Ramos (cell line): ENCODE data around the gene DENND4C.
"Not testable (repeated sequence)": the region's sequence is repeated elsewhere in the genome, so short reads cannot be mapped to it uniquely, and the experiment has no call there.

Source experiments
- in situ Hi-C: fragments of 300-500 bp; cut with MboI; formaldehyde crosslinking; loops from one replicate; pipeline ENCODE4 v1.14.3; 2022; ENCODE audit warnings: low sequenced_read_pairs; ENCODE audit not compliant: unreplicated experiment

Gene DENND4C

GRCh38 chr9:19221326-19221725, 9.2 kb upstream of the DENND4C start:
- in situ Hi-C loops = no loop called here

GRCh38 chr9:19223724-19224123, 6.8 kb upstream of the DENND4C start:
- in situ Hi-C loops = no loop called here

DNA sequence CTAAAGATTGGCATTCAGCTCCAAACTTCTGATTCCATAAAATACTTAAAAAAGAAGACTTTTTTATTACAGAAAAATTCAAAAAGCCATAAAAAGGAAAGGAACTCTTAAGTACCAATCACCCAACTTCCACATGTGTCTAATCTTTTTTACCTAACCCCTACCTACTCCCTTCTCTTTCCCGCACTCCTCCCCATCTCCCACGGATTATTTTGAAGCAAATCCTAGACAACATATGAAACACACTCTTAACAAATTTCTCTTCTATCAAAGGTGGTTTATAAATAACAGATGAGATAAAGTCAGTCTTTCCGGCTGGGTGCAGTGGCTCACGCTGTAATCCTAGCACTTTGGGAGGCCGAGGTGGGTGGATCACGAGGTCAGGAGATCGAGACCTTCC, 5.9 kb upstream of the DENND4C start:
- in situ Hi-C loops = no loop called here

GRCh38 chr9:19229595-19230354, 718 bp upstream of the DENND4C start:
- in situ Hi-C loops = no loop called here

GRCh38 chr9:19231126-19231903, 822 bp downstream of the DENND4C start:
- in situ Hi-C loops = no loop called here

- in situ Hi-C loops = no loop called here
Observed at GRCh38 chr9:19231904-19232822, 1.7 kb downstream of the DENND4C start.

GRCh38 chr9:19232823-19233194, 2.3 kb downstream of the DENND4C start:
- in situ Hi-C loops = no loop called here

GRCh38 chr9:19233344-19233743, 2.9 kb downstream of the DENND4C start:
- in situ Hi-C loops = no loop called here

DNA sequence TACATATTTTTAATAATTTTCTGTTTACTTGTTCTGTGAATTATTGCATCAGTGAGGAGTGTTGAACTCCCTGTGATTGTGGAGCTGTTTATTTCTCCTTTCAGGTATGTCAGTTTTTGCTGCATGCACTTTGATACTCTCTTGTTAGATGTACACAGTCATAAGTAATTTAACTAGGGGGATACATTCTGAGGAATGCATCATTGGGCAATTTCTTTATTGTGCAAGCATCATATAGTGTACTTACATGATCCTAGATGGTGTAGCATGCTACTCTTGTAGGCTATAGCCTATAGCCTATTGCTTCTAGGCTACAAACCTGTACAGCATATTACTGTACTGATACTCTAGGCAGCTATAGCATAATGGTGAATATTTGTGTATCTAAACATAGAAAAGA, 9.5 kb downstream of the DENND4C start:
- in situ Hi-C loops = no loop called here

GRCh38 chr9:19241728-19242127, 11.2 kb downstream of the DENND4C start:
- in situ Hi-C loops = no loop called here

DNA sequence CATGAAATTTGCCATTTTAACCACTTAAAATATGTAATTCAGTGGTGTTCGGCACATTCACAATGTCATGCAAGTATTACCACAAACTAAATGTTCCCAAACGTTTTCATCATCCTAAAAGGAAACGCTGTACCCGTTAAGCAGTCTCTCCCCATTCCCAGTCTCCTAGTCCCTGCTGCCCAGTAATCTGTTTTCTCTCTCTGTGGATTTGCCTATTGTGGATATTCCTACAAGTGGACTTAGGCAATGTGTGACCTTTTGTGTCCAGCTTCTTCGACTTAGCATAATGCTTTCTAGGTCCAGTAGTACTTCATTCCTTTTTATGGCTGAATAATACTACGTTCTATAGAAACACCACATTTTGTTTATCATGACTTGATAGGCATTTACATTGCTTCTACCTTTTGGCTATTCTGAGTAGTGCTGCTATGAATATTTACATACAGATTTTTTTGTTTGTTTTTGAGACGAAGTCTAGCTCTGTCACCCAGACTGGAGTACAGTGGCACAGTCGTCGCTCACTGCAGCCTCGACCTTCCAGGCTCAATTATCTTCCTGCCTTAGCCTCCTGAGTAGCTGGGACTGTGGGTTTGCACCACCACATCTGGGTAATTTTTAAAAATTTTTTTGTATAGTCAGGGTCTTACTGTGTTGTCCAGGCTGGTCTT, 13.0 kb downstream of the DENND4C start:
- in situ Hi-C loops = no loop called here

- in situ Hi-C loops = no loop called here
Observed at GRCh38 chr9:19246891-19247290, 16.4 kb downstream of the DENND4C start.

DNA sequence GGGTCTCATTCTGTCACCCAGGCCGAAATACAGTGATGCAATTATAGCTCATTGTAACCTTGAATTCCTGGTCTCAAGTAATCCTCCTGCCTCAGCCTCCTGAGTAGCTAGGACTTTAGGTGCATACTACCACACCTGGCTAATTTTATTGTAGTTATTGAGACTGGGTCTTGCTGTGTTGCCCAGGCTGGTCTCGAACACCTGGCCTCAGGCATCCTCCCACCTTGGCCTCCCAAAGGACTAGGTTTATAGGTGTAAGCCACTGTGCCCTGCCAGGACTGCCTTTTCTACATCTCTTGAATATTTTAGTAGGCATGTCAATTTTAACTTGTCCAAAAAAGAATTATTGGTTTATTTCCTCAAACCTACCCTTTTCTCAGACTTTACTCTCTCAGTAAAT, 16.9 kb downstream of the DENND4C start:
- in situ Hi-C loops = no loop called here

DNA sequence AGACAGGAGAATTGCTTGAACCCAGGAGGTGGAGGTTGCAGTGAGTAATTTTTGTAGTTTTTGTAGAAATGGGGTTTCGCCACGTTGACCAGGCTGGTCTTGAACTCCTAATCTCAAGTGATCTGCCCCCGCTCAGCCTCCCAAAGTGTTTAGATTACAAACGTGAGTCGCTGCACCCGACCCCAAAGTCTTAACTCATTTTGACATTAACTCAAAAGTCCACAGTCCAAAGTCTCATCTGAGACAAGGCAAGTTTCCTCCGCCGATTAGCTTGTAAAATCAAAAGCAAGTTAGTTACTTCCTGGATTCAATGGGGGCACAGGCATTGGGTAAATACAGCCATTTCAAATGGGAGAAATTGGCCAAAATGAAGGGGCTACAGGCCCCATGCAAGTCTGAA, 19.9 kb downstream of the DENND4C start:
- in situ Hi-C loops = not testable (repeated sequence)

GRCh38 chr9:19251203-19251602, 20.7 kb downstream of the DENND4C start:
- in situ Hi-C loops = not testable (repeated sequence)

- in situ Hi-C loops = not testable (repeated sequence)
Observed at GRCh38 chr9:19251622-19252021, 21.1 kb downstream of the DENND4C start.

- in situ Hi-C loops = no loop called here
Observed at GRCh38 chr9:19252174-19252884, 21.8 kb downstream of the DENND4C start.

- in situ Hi-C loops = no loop called here
Observed at GRCh38 chr9:19252885-19253219, 22.4 kb downstream of the DENND4C start.

DNA sequence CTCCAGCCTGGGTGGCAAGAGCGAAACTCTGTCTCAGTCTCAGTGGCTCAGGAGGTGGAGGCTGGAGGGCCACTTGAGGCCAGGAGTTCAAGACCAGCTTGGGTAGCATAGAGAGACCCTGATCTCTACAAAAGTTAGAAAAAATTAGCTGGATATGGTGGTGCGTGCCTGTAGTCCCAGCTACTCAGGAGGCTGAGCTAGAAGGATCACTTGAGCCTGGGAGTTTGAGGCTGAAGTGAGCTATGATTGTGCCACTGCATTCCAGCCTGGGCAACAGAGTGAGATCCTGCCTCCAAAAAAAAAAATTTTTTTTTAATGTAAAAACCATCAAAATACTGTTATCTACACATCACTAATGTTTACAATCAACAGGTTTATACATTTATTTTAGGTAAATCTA, 24.6 kb downstream of the DENND4C start:
- in situ Hi-C loops = no loop called here

DNA sequence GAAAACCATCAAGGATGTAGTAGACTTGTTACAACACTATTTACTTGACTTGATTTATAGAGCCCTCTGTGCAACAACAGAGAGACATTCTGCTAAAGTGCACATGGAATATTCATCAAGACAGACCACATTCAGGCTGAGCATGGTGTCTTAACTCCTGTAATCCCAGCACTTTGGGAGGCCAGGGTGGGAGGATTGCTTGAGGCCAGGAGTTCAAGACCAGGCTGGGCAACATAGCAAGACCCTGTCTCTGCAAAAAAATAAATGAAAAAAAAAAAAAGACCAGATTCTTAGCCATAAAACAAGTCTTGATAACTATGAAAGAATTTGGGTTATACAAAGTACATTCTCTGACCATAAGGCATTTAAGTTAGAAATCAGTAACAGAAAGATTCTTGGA, 25.3 kb downstream of the DENND4C start:
- in situ Hi-C loops = no loop called here
